Loucy (cell line): ENCODE data around the gene ANKRD13D.

ENCODE experiments used
- CTCF ChIP-seq: fragments of 200-600 bp; sonication (generic); conservative IDR thresholded peaks from 2 replicates; pipeline ENCODE4 v1.5.1; 2014; ENCODE audit warnings: mild to moderate bottlenecking, antibody characterized with exemption, low read length
- EZH2phosphoT487 ChIP-seq: fragments of 200-600 bp; IDR thresholded peaks from 2 replicates; pipeline ENCODE4 v1.6.1; 2018; ENCODE audit warnings: antibody characterized with exemption, mild to moderate bottlenecking, moderate library complexity, borderline replicate concordance

GRCh38 chr11:67248653-67249052 lies 40.5 kb upstream of the ANKRD13D start:
- TF ChIP-seq CTCF (no peak), EZH2phosphoT487 (no peak)
